Stimulated activated CD4-positive, alpha-beta T cell treated with anti-CD3 and anti-CD28 coated beads, Interleukin-12 subunit alpha, Interleukin-12 subunit beta, amount 100 ng/mL, for 4 hours (primary cell): Measurements from ENCODE around the gene MYCBP.

Source experiments
- DNase-seq: peaks from one replicate; pipeline ENCODE4 v3.0.0-alpha.2; 2020

Gene MYCBP

GRCh38 chr1:38819040-38819439, 54.1 kb downstream of the MYCBP start:
- DNase-seq: no peak

- DNase-seq: peak; percentile 63
Observed at GRCh38 chr1:38818175-38818976, 54.8 kb downstream of the MYCBP start.

GRCh38 chr1:38817267-38818174, 55.6 kb downstream of the MYCBP start:
- no peak for DNase-seq

GRCh38 chr1:38815903-38816627, 57.1 kb downstream of the MYCBP start:
- DNase-seq: peak; percentile 7

- DNase-seq: no peak
Observed at GRCh38 chr1:38814984-38815464, 58.1 kb downstream of the MYCBP start.

GRCh38 chr1:38814444-38814983, 58.6 kb downstream of the MYCBP start:
- no peak for DNase-seq

- DNase-seq: no peak
Observed at GRCh38 chr1:38812981-38813380, 60.2 kb downstream of the MYCBP start.
